Tibial artery (tissue), 4 donors: ENCODE results near the gene EGFL7.
A peak's percentile ranks its signal among the peaks of the same experiment; 100 is the strongest.

Experiments used
- DNase-seq, 2 donors: peaks; one replicate each; pipeline ENCODE4 v3.0.0-alpha.2; 2019
- H3K27ac ChIP-seq, 2 donors: fragments of 200-600 bp; sonication (generic) in 1 of 2; 1 replicate in 1 of 2; 2 replicates in 1 of 2; pipeline ENCODE4 v1.5.1; 2018 to 2019; ENCODE audit warnings: mild to moderate bottlenecking in 1 of 2
- H3K27me3 ChIP-seq, 2 donors: fragments of 200-600 bp; sonication (generic) in 1 of 2; one replicate each; pipeline versions ENCODE4 v1.5.1 to v1.6.0; 2016 to 2019
- H3K36me3 ChIP-seq, 3 donors: fragments of 200-600 bp; sonication (generic) in 2 of 3; one replicate each; pipeline ENCODE4 v1.5.1; 2016 to 2019; ENCODE audit warnings: mild to moderate bottlenecking in 2 of 3
- H3K4me1 ChIP-seq, 4 donors: fragments of 200-600 bp; sonication (generic) in 2 of 4; 1 replicate in 3 of 4; 2 replicates in 1 of 4; pipeline ENCODE4 v1.5.1; 2016 to 2019
- H3K4me3 ChIP-seq, 2 donors: fragments of 200-600 bp; sonication (generic) in 1 of 2; 1 replicate in 1 of 2; 2 replicates in 1 of 2; pipeline ENCODE4 v1.5.1; 2018 to 2019; ENCODE audit warnings: mild to moderate bottlenecking in 2 of 2
- H3K9me3 ChIP-seq, 3 donors: fragments of 200-600 bp; sonication (generic) in 1 of 3; one replicate each; pipeline ENCODE4 v1.5.1; 2016 to 2019
- CTCF ChIP-seq, 2 experiments: fragments of 200-600 bp in 1 of 2; fragments of 450-650 bp in 1 of 2; IDR thresholded peaks; one replicate each; pipeline ENCODE4 v1.5.1; 2017 to 2019; ENCODE audit warnings: antibody characterized with exemption in 2 of 2, mild to moderate bottlenecking in 1 of 2, moderate library complexity in 1 of 2
- intact Hi-C: fragments of 100-400 bp; cut with DNase I; formaldehyde crosslinking; loops from one replicate; pipeline ENCODE4 v1.15.0; 2023; ENCODE audit warnings: low total_unique reads

The EGFL7 gene

GRCh38 chr9:136711751-136712689, 49.3 kb downstream of the EGFL7 start, which contains the start of gene DIPK1B:
TSS of gene DIPK1B (plus strand) at chr9:136712572. CDS start at chr9:136712666, 94 bp downstream.
- TF ChIP-seq CTCF (IDR thresholded peaks at IDR 0.05): no peak
- Histone ChIP-seq H3K4me3 (peak within 1 kb of the TSS; percentile 25 to 42), H3K9me3 (no peaks in the 10 kb centered on the region), H3K36me3 (no peaks in the 10 kb centered on the region), H3K27me3 (peaks cover 4 to 58% of the 10 kb centered on the region in 2 donors), H3K4me1 (peaks cover 0 to 23% (median 13%) of the 10 kb centered on the region in 4 donors), H3K27ac (no peak within 1 kb of the TSS)
- intact Hi-C loops: no loop called here
- no peak for DNase-seq

- peaks cover 4 to 64% of the 10 kb centered on the region in 2 donors for H3K27me3 ChIP-seq
- no peaks in the 10 kb centered on the region for H3K36me3 ChIP-seq
- H3K4me1 ChIP-seq: peaks cover 0 to 23% (median 13%) of the 10 kb centered on the region in 4 donors
- TF ChIP-seq CTCF (IDR thresholded peaks at IDR 0.05): no peak
- no peaks in the 10 kb centered on the region for H3K9me3 ChIP-seq
- intact Hi-C loops: no loop called here
- peak overlapping the region; percentile 25 to 42 for H3K4me3 ChIP-seq
- no peak overlapping the region for H3K27ac ChIP-seq
- DNase-seq: no peak
These were observed 50.2 kb downstream of the EGFL7 start for GRCh38 chr9:136712690-136713544.

- DNase-seq: no peak
- Histone ChIP-seq H3K36me3 (no peaks in the 10 kb centered on the region), H3K4me1 (peaks cover 0 to 23% (median 13%) of the 10 kb centered on the region in 4 donors), H3K4me3 (no peak overlapping the region), H3K27me3 (peaks cover 4 to 66% of the 10 kb centered on the region in 2 donors), H3K9me3 (no peaks in the 10 kb centered on the region), H3K27ac (no peak overlapping the region)
- intact Hi-C loops: no loop called here
- no peak for TF ChIP-seq CTCF (IDR thresholded peaks at IDR 0.05)
These were observed 50.8 kb downstream of the EGFL7 start for GRCh38 chr9:136713550-136713949.

GRCh38 chr9:136714096-136714892, 51.6 kb downstream of the EGFL7 start:
- H3K4me1 ChIP-seq: peaks cover 0 to 23% (median 13%) of the 10 kb centered on the region in 4 donors
- H3K27ac ChIP-seq: no peak overlapping the region
- H3K9me3 ChIP-seq: no peaks in the 10 kb centered on the region
- no peaks in the 10 kb centered on the region for H3K36me3 ChIP-seq
- DNase-seq: no peak
- no peak overlapping the region for H3K4me3 ChIP-seq
- H3K27me3 ChIP-seq: peaks cover 4 to 74% of the 10 kb centered on the region in 2 donors
- TF ChIP-seq CTCF (IDR thresholded peaks at IDR 0.05): no peak
- intact Hi-C loops: no loop called here

GRCh38 chr9:136714893-136715274, 52.2 kb downstream of the EGFL7 start:
- intact Hi-C loops: no loop called here
- TF ChIP-seq CTCF (IDR thresholded peaks at IDR 0.05): no peak
- H3K27ac ChIP-seq: no peak overlapping the region

More at GRCh38 chr9:136714893-136715274, 52.2 kb downstream of the EGFL7 start:
- DNase-seq: no peak
- Histone ChIP-seq H3K36me3 (no peaks in the 10 kb centered on the region), H3K9me3 (no peaks in the 10 kb centered on the region), H3K27me3 (peaks cover 4 to 73% of the 10 kb centered on the region in 2 donors), H3K4me3 (no peak overlapping the region), H3K4me1 (peaks cover 0 to 25% (median 15%) of the 10 kb centered on the region in 4 donors)
